DOHH2 (cell line): ENCODE results near the gene SPDYE2B.
"Not testable (repeated sequence)": the region's sequence is repeated elsewhere in the genome, so short reads cannot be mapped to it uniquely, and the experiment has no call there.

Experiments
- H3F3A ChIP-seq: fragments of 200-600 bp; sonication (generic), shearing (Covaris generic); 2 replicates; pipeline ENCODE4 v1.6.0; 2016; ENCODE audit warnings: antibody characterized with exemption, mild to moderate bottlenecking; ENCODE audit not compliant: control insufficient read depth, insufficient read depth
- H3K27ac ChIP-seq: fragments of 200-600 bp; sonication (generic); 2 replicates; pipeline ENCODE4 v1.5.1; 2014; ENCODE audit warnings: low read depth, mild to moderate bottlenecking, low read length, moderate library complexity
- H3K27me3 ChIP-seq: fragments of 200-600 bp; sonication (generic); 2 replicates; pipeline ENCODE4 v1.6.1; 2014; ENCODE audit warnings: mild to moderate bottlenecking, low read length, mixed read lengths; ENCODE audit not compliant: control insufficient read depth
- H3K36me3 ChIP-seq: fragments of 200-600 bp; sonication (generic); 2 replicates; pipeline ENCODE4 v1.6.1; 2014; ENCODE audit warnings: mild to moderate bottlenecking, low read length, moderate library complexity, mixed read lengths; ENCODE audit not compliant: control insufficient read depth
- H3K4me1 ChIP-seq: fragments of 200-600 bp; sonication (generic); 2 replicates; pipeline ENCODE4 v1.6.1; 2014; ENCODE audit warnings: mild to moderate bottlenecking, low read length, mixed read lengths; ENCODE audit not compliant: control insufficient read depth
- H3K4me2 ChIP-seq: fragments of 200-600 bp; sonication (generic); 2 replicates; pipeline ENCODE4 v1.6.0; 2014; ENCODE audit warnings: mild to moderate bottlenecking, low read length, moderate library complexity
- H3K4me3 ChIP-seq: fragments of 200-600 bp; sonication (generic); 2 replicates; pipeline ENCODE4 v1.5.1; 2014; ENCODE audit warnings: mild to moderate bottlenecking, low read length, mixed read lengths
- H3K79me2 ChIP-seq: fragments of 200-600 bp; sonication (generic); 2 replicates; pipeline ENCODE4 v1.6.1; 2014; ENCODE audit warnings: mild to moderate bottlenecking, low read length, mixed read lengths; ENCODE audit not compliant: control insufficient read depth
- H3K9me2 ChIP-seq: fragments of 200-600 bp; sonication (generic); replicated peaks from 2 replicates; pipeline ENCODE4 v1.6.1; 2014; ENCODE audit warnings: mild to moderate bottlenecking, low read length, mixed read lengths; ENCODE audit not compliant: control insufficient read depth
- H3K9me3 ChIP-seq: fragments of 200-600 bp; sonication (generic); 2 replicates; pipeline ENCODE4 v1.6.1; 2014; ENCODE audit warnings: antibody characterized with exemption, low read length, mixed read lengths; ENCODE audit not compliant: control insufficient read depth, insufficient read depth
- H4K20me1 ChIP-seq: fragments of 200-600 bp; sonication (generic); 2 replicates; pipeline ENCODE4 v1.6.0; 2014; ENCODE audit warnings: low read depth, mild to moderate bottlenecking, antibody characterized with exemption, low read length, moderate library complexity; ENCODE audit not compliant: control insufficient read depth, insufficient read depth

Gene SPDYE2B

DNA sequence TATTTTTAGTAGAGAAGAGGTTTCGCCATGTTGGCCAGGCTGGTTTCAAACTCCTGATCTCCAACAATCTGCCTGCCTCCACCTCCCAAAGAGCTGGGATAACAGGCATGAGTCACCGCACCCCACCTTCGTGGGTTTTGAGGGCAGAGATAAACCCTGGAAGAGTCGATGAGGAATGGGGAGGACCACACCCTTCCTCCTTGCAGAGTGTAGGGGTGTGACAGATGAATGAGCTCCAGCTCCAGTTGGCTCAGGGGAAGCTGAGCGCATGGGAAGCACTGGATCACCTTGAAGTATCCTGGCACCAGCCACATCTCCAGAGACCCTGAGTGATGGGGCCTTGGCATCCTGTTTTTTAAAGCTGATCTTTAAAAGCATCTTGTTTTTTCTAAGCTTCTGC lies 32.4 kb downstream of the SPDYE2B start:
- H3K4me2 ChIP-seq, H3K79me2 ChIP-seq, H3K4me3 ChIP-seq, H4K20me1 ChIP-seq, H3K9me3 ChIP-seq, H3K27me3 ChIP-seq, H3K27ac ChIP-seq, H3K36me3 ChIP-seq, H3F3A ChIP-seq, H3K4me1 ChIP-seq, H3K9me2 ChIP-seq: not testable (repeated sequence)

GRCh38 chr7:102688299-102689036 lies 38.3 kb downstream of the SPDYE2B start:
- H3K4me2 ChIP-seq, H3K36me3 ChIP-seq, H3K27me3 ChIP-seq, H4K20me1 ChIP-seq, H3K9me3 ChIP-seq, H3K79me2 ChIP-seq, H3F3A ChIP-seq, H3K4me3 ChIP-seq, H3K27ac ChIP-seq, H3K4me1 ChIP-seq, H3K9me2 ChIP-seq: not testable (repeated sequence)

DNA sequence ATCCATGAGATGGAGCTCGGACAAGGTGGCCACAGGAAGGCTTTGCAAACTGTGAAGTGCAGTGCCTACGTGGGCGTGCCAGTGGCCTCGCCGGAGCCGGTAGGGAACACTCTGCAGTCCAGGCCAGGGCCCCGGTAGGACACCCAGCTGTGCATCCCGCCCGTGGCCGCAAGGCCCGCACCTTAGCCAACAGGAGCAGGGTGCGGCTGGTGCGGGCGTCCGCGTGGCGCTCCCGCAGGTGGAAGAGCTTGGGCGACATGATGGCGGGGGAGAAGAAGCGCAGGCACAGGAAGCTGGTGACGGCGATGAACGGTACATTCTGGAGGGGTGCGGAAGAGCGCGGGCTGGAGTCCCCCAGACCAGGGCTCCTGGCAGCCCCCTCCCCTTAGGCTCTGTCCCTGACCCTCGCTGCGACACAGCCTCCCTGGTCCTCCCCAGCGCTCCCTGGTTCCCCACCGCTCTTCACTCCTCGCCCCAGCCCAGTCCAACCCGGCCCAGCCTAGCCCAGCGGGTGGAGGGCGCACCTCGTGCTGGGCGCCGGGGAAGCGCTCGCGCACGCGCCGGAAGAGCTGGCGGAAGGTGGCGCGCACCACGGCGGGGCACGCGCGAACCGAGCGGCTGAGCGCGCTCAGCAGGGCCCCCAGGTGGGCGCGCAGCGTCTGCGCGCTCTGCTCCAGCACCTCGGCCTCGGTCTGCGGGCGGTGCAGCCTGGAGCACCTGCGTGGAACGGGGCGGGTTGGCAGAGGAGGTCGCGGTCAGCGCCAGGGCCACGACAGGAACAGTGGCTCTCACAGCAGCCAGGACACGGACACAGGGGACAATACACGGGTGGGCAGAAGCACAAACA lies 39.5 kb downstream of the SPDYE2B start:
- not testable (repeated sequence) for H3K27ac ChIP-seq, H3F3A ChIP-seq, H3K27me3 ChIP-seq, H3K79me2 ChIP-seq, H4K20me1 ChIP-seq, H3K9me2 ChIP-seq, H3K4me1 ChIP-seq, H3K9me3 ChIP-seq, H3K36me3 ChIP-seq
- Histone ChIP-seq H3K4me3 (peak overlapping the region; percentile 44; the same call in 1 of the 2 replicates), H3K4me2 (peak overlapping the region; percentile 40)

GRCh38 chr7:102690602-102691001 lies 40.5 kb downstream of the SPDYE2B start:
- H3K27me3 ChIP-seq, H3F3A ChIP-seq, H3K9me3 ChIP-seq, H3K27ac ChIP-seq, H3K9me2 ChIP-seq, H3K4me2 ChIP-seq, H3K4me1 ChIP-seq, H3K36me3 ChIP-seq, H4K20me1 ChIP-seq, H3K79me2 ChIP-seq, H3K4me3 ChIP-seq: not testable (repeated sequence)

- H3K4me3 ChIP-seq, H3K4me1 ChIP-seq, H3K9me2 ChIP-seq, H3K9me3 ChIP-seq, H3K27ac ChIP-seq, H3K27me3 ChIP-seq, H3K79me2 ChIP-seq, H3F3A ChIP-seq, H4K20me1 ChIP-seq, H3K36me3 ChIP-seq, H3K4me2 ChIP-seq: not testable (repeated sequence)
Observed at GRCh38 chr7:102694008-102694407, 43.9 kb downstream of the SPDYE2B start.

- not testable (repeated sequence) for H3K79me2 ChIP-seq, H4K20me1 ChIP-seq, H3F3A ChIP-seq, H3K4me1 ChIP-seq, H3K9me2 ChIP-seq, H3K9me3 ChIP-seq, H3K36me3 ChIP-seq, H3K4me2 ChIP-seq, H3K27ac ChIP-seq, H3K4me3 ChIP-seq
- peaks cover 12% of the 10 kb centered on the region; the same call in 1 of the 2 replicates for H3K27me3 ChIP-seq
Observed at GRCh38 chr7:102695033-102695552, 45.0 kb downstream of the SPDYE2B start.

- H3K4me2 ChIP-seq, H3K4me3 ChIP-seq, H3K79me2 ChIP-seq, H3K9me2 ChIP-seq, H3K27ac ChIP-seq, H3K4me1 ChIP-seq, H3F3A ChIP-seq, H3K9me3 ChIP-seq, H3K36me3 ChIP-seq, H4K20me1 ChIP-seq: not testable (repeated sequence)
- H3K27me3 ChIP-seq: peaks cover 12% of the 10 kb centered on the region; the same call in 1 of the 2 replicates
Observed at GRCh38 chr7:102696009-102696408, 45.9 kb downstream of the SPDYE2B start.
